Measurements from ENCODE around the gene FTCD. TPM values are rescaled to one million over a fixed set of nuclear protein-coding genes. Genes with fewer than 3 reads are reported as not detected.

Gene FTCD
- polyA plus RNA-seq, 1 donor = 61.8 TPM

GRCh38 chr21:46100020-46100419, 55.4 kb downstream of the FTCD start:
- no peak for DNase-seq
- Histone ChIP-seq H3K4me1 (ENCODE audit: control insufficient read depth, insufficient read depth, low read length) (no peaks in the 10 kb centered on the region), H3K4me3 (ENCODE audit: low read length) (no peak overlapping the region), H3K27ac (ENCODE audit: low read length) (no peak overlapping the region), H3K9me3 (ENCODE audit: control insufficient read depth, low read depth, low read length) (peaks cover 5% of the 10 kb centered on the region), H3K27me3 (ENCODE audit: control insufficient read depth, insufficient read depth, low read length) (peaks cover 36% of the 10 kb centered on the region), H3K36me3 (ENCODE audit: control insufficient read depth, insufficient read depth, low read length) (no peaks in the 10 kb centered on the region)
- no CpG with 5 or more reads among the region's 6 CpGs for WGBS (ENCODE audit: insufficient coverage, low lambda C conversion rate)

- DNase-seq = peak; percentile 49 to 70
- Histone ChIP-seq H3K36me3 (ENCODE audit: control insufficient read depth, insufficient read depth, low read length) (no peaks in the 10 kb centered on the region), H3K27ac (ENCODE audit: low read length) (no peak overlapping the region), H3K4me1 (ENCODE audit: control insufficient read depth, insufficient read depth, low read length) (no peaks in the 10 kb centered on the region), H3K9me3 (ENCODE audit: control insufficient read depth, low read depth, low read length) (peaks cover 5% of the 10 kb centered on the region), H3K27me3 (ENCODE audit: control insufficient read depth, insufficient read depth, low read length) (peaks cover 36% of the 10 kb centered on the region), H3K4me3 (ENCODE audit: low read length) (peak overlapping the region; percentile 47)
- WGBS (ENCODE audit: insufficient coverage, low lambda C conversion rate) = no CpG with 5 or more reads among the region's 18 CpGs
Measured at GRCh38 chr21:46099476-46099875, 55.9 kb downstream of the FTCD start.

- WGBS (ENCODE audit: insufficient coverage, low lambda C conversion rate) = no CpG with 5 or more reads among the region's 94 CpGs
- peaks cover 36% of the 10 kb centered on the region for H3K27me3 ChIP-seq (ENCODE audit: control insufficient read depth, insufficient read depth, low read length)
- H3K4me1 ChIP-seq (ENCODE audit: control insufficient read depth, insufficient read depth, low read length) = no peaks in the 10 kb centered on the region
- H3K27ac ChIP-seq (ENCODE audit: low read length) = peak overlapping the region; percentile 45
- peaks cover 5% of the 10 kb centered on the region for H3K9me3 ChIP-seq (ENCODE audit: control insufficient read depth, low read depth, low read length)
- H3K36me3 ChIP-seq (ENCODE audit: control insufficient read depth, insufficient read depth, low read length) = no peaks in the 10 kb centered on the region
- peak overlapping the region; percentile 47 for H3K4me3 ChIP-seq (ENCODE audit: low read length)
- DNase-seq = peak in 1 of 2 donors; percentile 26
Measured at GRCh38 chr21:46098303-46099141, 56.9 kb downstream of the FTCD start.

- no CpG with 5 or more reads among the region's 83 CpGs for WGBS (ENCODE audit: insufficient coverage, low lambda C conversion rate)
- peak; percentile 42 to 62 for DNase-seq
- H3K27me3 ChIP-seq (ENCODE audit: control insufficient read depth, insufficient read depth, low read length) = peaks cover 36% of the 10 kb centered on the region
- H3K9me3 ChIP-seq (ENCODE audit: control insufficient read depth, low read depth, low read length) = peaks cover 3% of the 10 kb centered on the region
- no peaks in the 10 kb centered on the region for H3K36me3 ChIP-seq (ENCODE audit: control insufficient read depth, insufficient read depth, low read length)
- H3K27ac ChIP-seq (ENCODE audit: low read length) = peak within 1 kb of the TSS; percentile 45
- peak within 1 kb of the TSS; percentile 47 for H3K4me3 ChIP-seq (ENCODE audit: low read length)
- peaks cover 4% of the 10 kb centered on the region for H3K4me1 ChIP-seq (ENCODE audit: control insufficient read depth, insufficient read depth, low read length)
Measured at GRCh38 chr21:46097336-46098293, 57.8 kb downstream of the FTCD start, which contains the start of gene COL6A2. Gene COL6A2, plus strand, starts transcription at chr21:46098112.

DNA sequence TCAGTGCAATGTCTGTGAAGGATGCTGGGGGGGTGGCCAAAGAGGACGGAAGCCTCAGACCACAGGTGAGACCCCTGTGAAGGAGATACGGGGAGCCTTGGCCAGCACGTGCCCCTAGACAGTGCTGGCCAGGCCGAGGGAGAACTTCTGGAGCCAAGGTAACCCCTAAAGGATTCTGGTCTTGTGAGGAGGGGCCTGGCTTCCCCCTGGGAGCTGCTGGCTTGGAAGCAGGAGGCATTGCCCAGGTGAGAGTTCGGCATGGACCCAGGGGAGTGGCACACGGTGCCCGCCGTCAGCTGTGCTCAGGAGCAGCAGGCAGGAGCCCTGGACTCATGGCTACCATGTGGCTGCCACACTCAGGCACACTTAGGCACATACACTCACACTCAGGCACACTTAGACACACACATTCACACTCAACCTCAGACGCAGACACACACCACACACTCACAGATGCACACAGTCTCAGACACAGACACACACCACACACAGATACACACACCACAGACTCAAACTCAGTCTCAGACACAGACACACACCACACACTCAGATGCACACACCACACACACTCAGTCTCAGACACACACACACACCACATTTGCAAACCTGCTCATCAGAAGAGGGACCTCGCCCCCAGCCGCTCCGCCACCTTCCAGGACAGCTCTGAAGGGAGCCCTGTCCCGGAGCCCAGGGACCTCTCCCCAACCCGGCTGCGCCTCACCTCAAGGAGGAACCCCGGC, 58.6 kb downstream of the FTCD start:
- peaks cover 3% of the 10 kb centered on the region for H3K9me3 ChIP-seq (ENCODE audit: control insufficient read depth, low read depth, low read length)
- H3K36me3 ChIP-seq (ENCODE audit: control insufficient read depth, insufficient read depth, low read length) = no peaks in the 10 kb centered on the region
- no peak for DNase-seq
- H3K27ac ChIP-seq (ENCODE audit: low read length) = no peak overlapping the region
- no CpG with 5 or more reads among the region's 16 CpGs for WGBS (ENCODE audit: insufficient coverage, low lambda C conversion rate)
- peaks cover 36% of the 10 kb centered on the region for H3K27me3 ChIP-seq (ENCODE audit: control insufficient read depth, insufficient read depth, low read length)
- peaks cover 6% of the 10 kb centered on the region for H3K4me1 ChIP-seq (ENCODE audit: control insufficient read depth, insufficient read depth, low read length)
- H3K4me3 ChIP-seq (ENCODE audit: low read length) = peak overlapping the region; percentile 29

DNA sequence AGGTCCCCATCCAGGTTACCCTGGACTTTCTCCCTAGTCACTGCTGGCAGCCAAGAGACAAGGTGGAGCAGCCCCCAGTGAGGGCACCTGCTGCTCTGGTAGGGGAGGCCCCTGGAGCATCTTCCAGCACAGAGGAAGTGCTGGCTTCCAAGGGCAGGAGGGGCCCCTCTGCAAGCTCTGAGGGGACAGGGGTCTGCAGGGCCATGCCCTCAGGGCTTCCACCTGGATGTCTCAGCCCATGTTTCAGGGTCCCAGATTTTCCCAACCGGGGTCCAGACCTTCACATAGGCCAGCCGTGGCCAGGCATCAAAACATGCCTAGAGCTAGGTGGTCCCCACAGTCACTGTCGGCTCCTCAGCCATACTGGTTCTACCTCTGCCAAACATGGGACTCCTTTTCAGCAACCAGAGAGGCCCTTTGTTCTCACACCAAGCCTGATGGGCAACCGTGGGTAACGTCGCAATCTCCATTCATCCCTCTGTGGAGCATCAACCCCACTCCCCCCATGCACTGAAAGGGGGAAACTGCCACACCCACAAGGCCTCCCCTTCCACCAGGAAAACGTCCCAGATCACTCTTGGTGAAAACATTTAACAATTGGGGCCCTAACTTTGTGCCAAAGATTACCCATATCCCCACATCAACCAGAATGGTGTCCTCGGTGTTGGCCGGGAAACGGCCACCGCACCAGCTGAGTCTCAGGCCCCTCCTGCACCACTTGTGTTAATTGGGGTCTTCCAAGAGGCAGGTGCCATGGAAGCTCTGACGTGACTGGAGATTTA, 59.4 kb downstream of the FTCD start:
- no CpG with 5 or more reads among the region's 12 CpGs for WGBS (ENCODE audit: insufficient coverage, low lambda C conversion rate)
- no peak overlapping the region for H3K27ac ChIP-seq (ENCODE audit: low read length)
- H3K9me3 ChIP-seq (ENCODE audit: control insufficient read depth, low read depth, low read length) = peaks cover 6% of the 10 kb centered on the region
- H3K36me3 ChIP-seq (ENCODE audit: control insufficient read depth, insufficient read depth, low read length) = no peaks in the 10 kb centered on the region
- H3K4me3 ChIP-seq (ENCODE audit: low read length) = no peak overlapping the region
- peaks cover 36% of the 10 kb centered on the region for H3K27me3 ChIP-seq (ENCODE audit: control insufficient read depth, insufficient read depth, low read length)
- peaks cover 6% of the 10 kb centered on the region for H3K4me1 ChIP-seq (ENCODE audit: control insufficient read depth, insufficient read depth, low read length)
- no peak for DNase-seq

GRCh38 chr21:46095083-46095719, 60.2 kb downstream of the FTCD start:
- Histone ChIP-seq H3K4me3 (ENCODE audit: low read length) (no peak overlapping the region), H3K4me1 (ENCODE audit: control insufficient read depth, insufficient read depth, low read length) (peaks cover 6% of the 10 kb centered on the region), H3K27ac (ENCODE audit: low read length) (no peak overlapping the region), H3K9me3 (ENCODE audit: control insufficient read depth, low read depth, low read length) (peaks cover 7% of the 10 kb centered on the region), H3K36me3 (ENCODE audit: control insufficient read depth, insufficient read depth, low read length) (no peaks in the 10 kb centered on the region), H3K27me3 (ENCODE audit: control insufficient read depth, insufficient read depth, low read length) (peaks cover 28% of the 10 kb centered on the region)
- DNase-seq = no peak
- no CpG with 5 or more reads among the region's 16 CpGs for WGBS (ENCODE audit: insufficient coverage, low lambda C conversion rate)

GRCh38 chr21:46094401-46095082, 60.8 kb downstream of the FTCD start:
- DNase-seq = no peak
- peaks cover 7% of the 10 kb centered on the region for H3K9me3 ChIP-seq (ENCODE audit: control insufficient read depth, low read depth, low read length)
- no peaks in the 10 kb centered on the region for H3K36me3 ChIP-seq (ENCODE audit: control insufficient read depth, insufficient read depth, low read length)
- no CpG with 5 or more reads among the region's 14 CpGs for WGBS (ENCODE audit: insufficient coverage, low lambda C conversion rate)
- peaks cover 6% of the 10 kb centered on the region for H3K4me1 ChIP-seq (ENCODE audit: control insufficient read depth, insufficient read depth, low read length)
- no peak overlapping the region for H3K4me3 ChIP-seq (ENCODE audit: low read length)
- peaks cover 21% of the 10 kb centered on the region for H3K27me3 ChIP-seq (ENCODE audit: control insufficient read depth, insufficient read depth, low read length)
- no peak overlapping the region for H3K27ac ChIP-seq (ENCODE audit: low read length)
